ENCODE results near the gene ACSS3. TPM values are rescaled to one million over a fixed set of nuclear protein-coding genes. Genes with fewer than 3 reads are reported as not detected.
"Not testable (repeated sequence)": the region's sequence is repeated elsewhere in the genome, so short reads cannot be mapped to it uniquely, and the experiment has no call there.

ACSS3 gene
- 100 to 1,000 TPM in 1 of 6 experiments, 10 to 100 TPM in 5; 39.7 to 112 (median 56.5) TPM for total RNA-seq
- long read RNA-seq, full-length matches to known transcripts: 7 of 12 reads
- long read RNA-seq, partial matches to known transcripts: 2 of 12 reads
- long read RNA-seq, other reads (novel, unspliced or antisense): 3 of 12 reads

DNA sequence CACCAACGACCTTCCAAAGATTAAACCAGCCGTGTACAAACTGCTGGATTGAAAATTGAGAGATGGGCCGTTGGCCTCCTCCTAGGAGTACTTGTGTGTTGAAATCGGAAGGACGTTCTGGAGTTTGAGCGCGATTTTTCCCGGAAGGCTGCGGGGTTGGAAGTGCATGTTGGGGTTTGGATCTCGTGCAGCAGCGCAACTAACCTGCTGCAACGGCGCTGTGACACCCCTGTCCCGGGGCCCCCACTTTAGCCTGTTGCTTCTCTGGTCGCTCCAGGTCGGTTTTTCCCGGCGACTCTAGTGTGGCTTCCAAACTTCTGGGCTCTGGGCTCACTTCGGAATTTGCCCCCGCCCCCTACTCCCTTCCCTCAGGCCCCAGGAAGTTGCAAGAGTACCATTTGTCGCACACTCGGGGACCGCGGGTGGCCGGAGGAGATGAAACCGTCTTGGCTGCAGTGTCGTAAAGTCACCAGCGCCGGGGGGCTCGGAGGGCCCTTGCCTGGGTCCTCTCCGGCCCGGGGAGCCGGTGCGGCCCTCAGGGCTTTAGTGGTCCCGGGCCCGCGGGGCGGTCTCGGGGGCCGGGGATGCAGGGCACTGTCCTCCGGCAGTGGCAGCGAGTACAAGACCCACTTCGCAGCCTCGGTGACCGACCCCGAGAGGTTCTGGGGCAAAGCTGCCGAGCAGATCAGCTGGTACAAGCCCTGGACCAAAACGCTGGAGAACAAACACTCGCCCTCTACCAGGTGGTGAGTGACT, at the start of gene ACSS3:
Gene ACSS3, plus strand, starts transcription at position 394 of the 756 bp plus-strand sequence. Its CDS starts 42 bp downstream, at position 436.
- ATAC-seq (peak; percentile 61 to 80 (median 74)), DNase-seq (peak; percentile 55 to 81 (median 81))
- no peaks in the 10 kb centered on the region for H3K9me3 ChIP-seq
- H3K27me3 ChIP-seq: no peaks in the 10 kb centered on the region
- intact Hi-C loops (cut with DNase I): no loop called here
- H3K4me3 ChIP-seq: peak within 1 kb of the TSS; percentile 61 to 90 (median 83)
- TF ChIP-seq POLR2A (IDR thresholded peaks at IDR 0.05): peak; percentile 75
- TF ChIP-seq, protein P1, sequence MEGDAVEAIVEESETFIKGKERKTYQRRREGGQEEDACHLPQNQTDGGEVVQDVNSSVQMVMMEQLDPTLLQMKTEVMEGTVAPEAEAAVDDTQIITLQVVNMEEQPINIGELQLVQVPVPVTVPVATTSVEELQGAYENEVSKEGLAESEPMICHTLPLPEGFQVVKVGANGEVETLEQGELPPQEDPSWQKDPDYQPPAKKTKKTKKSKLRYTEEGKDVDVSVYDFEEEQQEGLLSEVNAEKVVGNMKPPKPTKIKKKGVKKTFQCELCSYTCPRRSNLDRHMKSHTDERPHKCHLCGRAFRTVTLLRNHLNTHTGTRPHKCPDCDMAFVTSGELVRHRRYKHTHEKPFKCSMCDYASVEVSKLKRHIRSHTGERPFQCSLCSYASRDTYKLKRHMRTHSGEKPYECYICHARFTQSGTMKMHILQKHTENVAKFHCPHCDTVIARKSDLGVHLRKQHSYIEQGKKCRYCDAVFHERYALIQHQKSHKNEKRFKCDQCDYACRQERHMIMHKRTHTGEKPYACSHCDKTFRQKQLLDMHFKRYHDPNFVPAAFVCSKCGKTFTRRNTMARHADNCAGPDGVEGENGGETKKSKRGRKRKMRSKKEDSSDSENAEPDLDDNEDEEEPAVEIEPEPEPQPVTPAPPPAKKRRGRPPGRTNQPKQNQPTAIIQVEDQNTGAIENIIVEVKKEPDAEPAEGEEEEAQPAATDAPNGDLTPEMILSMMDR (IDR thresholded peaks at IDR 0.05): no peak
- 3% methylated on average over 12 of the region's 49 CpGs for WGBS (ENCODE audit: insufficient coverage, low coverage, low lambda C conversion rate, missing lambda C conversion rate)
- H3K36me3 ChIP-seq: no peaks in the 10 kb centered on the region
- H3K4me1 ChIP-seq: peaks cover 0 to 38% (median 6%) of the 10 kb centered on the region in 4 donors
- peak within 1 kb of the TSS; percentile 75 to 98 (median 89) for H3K27ac ChIP-seq

DNA sequence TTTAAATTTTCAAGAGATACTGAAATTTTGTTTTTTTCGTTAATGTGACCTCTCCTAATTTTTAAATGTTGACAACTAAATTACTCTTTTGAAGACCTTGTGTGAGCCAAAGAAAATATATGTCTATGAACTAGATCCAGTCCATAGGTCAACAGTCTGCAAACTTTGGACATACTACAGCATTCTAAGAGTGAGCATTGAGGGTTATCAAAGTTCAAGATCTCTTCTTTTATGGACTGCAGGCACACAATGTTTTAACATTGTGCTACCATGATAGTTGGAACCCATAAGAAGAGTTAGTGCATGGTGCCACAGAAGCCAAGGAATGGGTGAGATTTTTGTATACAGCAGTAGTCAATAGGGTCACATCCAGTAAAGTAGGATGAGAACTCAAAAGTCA, 43.0 kb upstream of the ACSS3 start:
- intact Hi-C loops (cut with DNase I): no loop called here
- ATAC-seq: no peak
- no peaks in the 10 kb centered on the region for H3K9me3 ChIP-seq
- 27% methylated on average over 1 of the region's 1 CpG for WGBS (ENCODE audit: insufficient coverage, low coverage, low lambda C conversion rate, missing lambda C conversion rate)
- no peaks in the 10 kb centered on the region for H3K36me3 ChIP-seq
- H3K27me3 ChIP-seq: no peaks in the 10 kb centered on the region
- no peak overlapping the region for H3K4me3 ChIP-seq
- DNase-seq: no peak
- TF ChIP-seq, protein P1 (IDR thresholded peaks at IDR 0.05): no peak
- TF ChIP-seq POLR2A (IDR thresholded peaks at IDR 0.05): no peak
- H3K27ac ChIP-seq: no peak overlapping the region
- no peaks in the 10 kb centered on the region for H3K4me1 ChIP-seq

DNA sequence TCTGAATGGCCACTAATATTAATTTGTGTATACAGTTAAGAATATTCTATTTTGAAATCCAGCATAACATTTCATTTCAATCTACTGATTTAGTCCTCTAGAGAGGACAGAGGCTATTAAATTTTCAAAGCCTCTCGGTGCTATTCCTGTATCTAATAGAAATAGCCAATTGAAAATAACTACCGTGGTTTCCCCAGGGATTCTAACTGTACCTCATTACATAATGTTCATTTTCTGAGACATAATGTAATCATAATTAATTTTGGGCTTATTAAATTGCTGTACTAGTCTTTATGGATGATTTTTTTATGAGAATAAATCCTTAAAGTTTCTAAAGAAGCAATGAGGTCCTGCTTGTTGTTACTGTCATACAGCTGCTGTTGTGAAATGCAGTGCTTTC, 38.6 kb upstream of the ACSS3 start:
- Histone ChIP-seq H3K4me3 (no peak overlapping the region), H3K27me3 (no peaks in the 10 kb centered on the region), H3K9me3 (no peaks in the 10 kb centered on the region), H3K27ac (no peak overlapping the region), H3K4me1 (no peaks in the 10 kb centered on the region), H3K36me3 (no peaks in the 10 kb centered on the region)
- WGBS (ENCODE audit: insufficient coverage, low coverage, low lambda C conversion rate, missing lambda C conversion rate): 72% methylated on average over 2 of the region's 2 CpGs
- no peak for ATAC-seq
- TF ChIP-seq POLR2A (IDR thresholded peaks at IDR 0.05): no peak
- TF ChIP-seq, protein P1 (IDR thresholded peaks at IDR 0.05): no peak
- intact Hi-C loops (cut with DNase I): no loop called here
- DNase-seq: no peak

DNA sequence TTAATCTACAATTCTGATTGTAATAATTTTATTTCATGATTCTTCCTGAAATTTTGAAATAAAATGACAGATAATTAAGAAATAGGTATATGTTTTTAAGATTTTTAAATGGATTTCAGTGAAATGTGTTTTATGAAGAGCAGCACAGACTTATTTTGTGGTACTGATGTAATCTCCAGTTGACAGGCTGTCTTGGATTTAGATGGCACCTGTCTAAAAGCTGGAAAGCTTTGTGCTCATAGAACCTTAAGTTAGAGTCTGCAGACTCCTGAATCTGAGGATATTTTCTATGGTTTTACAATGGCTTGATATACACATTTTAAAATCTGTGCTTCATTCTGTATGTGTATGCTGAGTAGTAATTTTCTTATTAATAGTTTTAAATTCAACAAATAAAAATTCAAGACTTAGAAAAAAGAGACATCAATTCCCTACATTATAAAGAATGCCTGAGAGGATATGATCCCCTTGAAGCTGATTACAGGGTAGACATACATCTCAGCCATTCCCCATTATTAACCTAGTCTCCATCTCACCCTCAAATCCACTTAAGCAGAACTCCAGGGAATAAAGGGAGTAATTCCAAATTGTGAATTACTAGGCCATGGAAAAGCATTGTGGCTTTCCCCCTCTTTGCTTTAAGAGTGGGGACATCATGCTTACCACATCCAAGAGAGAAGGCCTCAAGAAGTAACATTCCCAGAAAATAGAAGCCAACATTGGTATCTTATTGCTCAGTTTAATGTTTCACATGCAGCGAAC, 33.7 kb upstream of the ACSS3 start:
- DNase-seq (no peak), ATAC-seq (no peak)
- Histone ChIP-seq H3K9me3 (no peaks in the 10 kb centered on the region), H3K36me3 (no peaks in the 10 kb centered on the region), H3K27me3 (no peaks in the 10 kb centered on the region), H3K27ac (no peak overlapping the region), H3K4me1 (no peaks in the 10 kb centered on the region), H3K4me3 (no peak overlapping the region)
- intact Hi-C loops (cut with DNase I): no loop called here
- TF ChIP-seq POLR2A (IDR thresholded peaks at IDR 0.05): no peak
- TF ChIP-seq, protein P1 (IDR thresholded peaks at IDR 0.05): no peak
- WGBS (ENCODE audit: insufficient coverage, low coverage, low lambda C conversion rate, missing lambda C conversion rate): 88% methylated on average over 1 of the region's 1 CpG

DNA sequence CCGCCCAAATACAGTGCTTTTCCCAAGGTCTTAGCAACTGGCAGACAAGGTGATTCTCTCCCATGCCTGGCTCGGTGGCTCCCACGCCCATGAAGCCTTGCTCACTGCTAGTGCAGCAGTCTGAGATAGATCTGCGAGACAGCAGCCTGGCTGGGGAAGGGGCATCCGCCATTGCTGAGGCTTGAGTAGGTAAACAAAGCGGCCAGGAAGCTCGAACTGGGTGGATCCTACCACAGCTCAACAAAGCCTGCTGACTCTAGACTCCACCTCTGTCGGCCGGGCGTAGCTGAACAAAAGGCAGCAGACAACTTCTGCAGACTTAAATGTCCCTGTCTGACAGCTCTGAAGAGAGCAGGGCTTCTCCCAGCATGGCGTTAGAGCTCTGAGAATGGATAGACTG, 12.9 kb upstream of the ACSS3 start:
- H3K27ac ChIP-seq; H3K27me3 ChIP-seq; intact Hi-C loops (cut with DNase I); H3K4me3 ChIP-seq; H3K36me3 ChIP-seq; DNase-seq; H3K4me1 ChIP-seq; ATAC-seq; H3K9me3 ChIP-seq: not testable (repeated sequence)
- 90% methylated on average over 2 of the region's 11 CpGs for WGBS (ENCODE audit: insufficient coverage, low coverage, low lambda C conversion rate, missing lambda C conversion rate)
